ENCODE results near the gene CCDC107. TPM values are rescaled to one million over a fixed set of nuclear protein-coding genes. Genes with fewer than 3 reads are reported as not detected.
A peak's percentile ranks its signal among the peaks of the same experiment; 100 is the strongest.

CCDC107 gene
- total RNA-seq, 3 donors from 2014 or later (not counting 1 experiment from before 2014, with no cell fraction given), result 30.9 to 37.9 (median 36.8) TPM

DNA sequence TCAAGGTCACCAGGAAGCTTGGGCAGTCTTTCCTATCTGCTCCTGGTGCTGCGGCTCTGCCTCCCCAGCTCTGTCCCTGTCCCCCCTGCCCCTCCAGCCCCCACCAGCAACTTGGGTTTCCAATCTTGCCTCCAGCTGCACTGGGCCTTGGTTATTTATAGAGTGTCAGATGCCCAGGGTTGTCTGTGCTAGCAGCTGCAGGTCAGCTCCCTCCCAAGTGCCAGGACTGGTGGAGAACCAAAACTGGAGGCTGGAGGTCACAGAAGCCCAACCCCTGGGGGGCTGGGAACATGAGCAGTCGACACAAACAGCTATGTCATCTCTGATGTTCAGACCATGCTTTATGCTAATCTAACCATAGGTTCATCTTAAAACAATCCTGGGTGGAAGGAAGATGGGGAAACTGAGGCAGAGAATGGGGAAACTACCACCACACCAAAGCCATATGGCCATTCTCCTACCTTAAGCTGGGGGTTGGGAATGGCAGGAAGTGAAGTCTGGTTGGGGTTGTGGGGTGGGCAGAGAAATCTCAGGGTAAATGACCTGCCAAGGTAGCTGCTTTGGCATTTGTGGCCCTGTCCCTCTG, 30.0 kb downstream of the CCDC107 start:
- Mint-ChIP-seq H3K36me3 (no peaks in the 10 kb centered on the region), H3K27me3 (ENCODE audit: low read depth in 2 of 2) (no peaks in the 10 kb centered on the region), H3K4me3 (no peak overlapping the region), H3K9me3 (no peaks in the 10 kb centered on the region), H3K27ac (no peak overlapping the region), H3K4me1 (peaks cover 0 to 25% of the 10 kb centered on the region in 2 donors)
- no peak for DNase-seq
- Histone ChIP-seq H3K27me3 (ENCODE audit: control insufficient read depth, insufficient read depth, low read length) (no peaks in the 10 kb centered on the region), H3K36me3 (ENCODE audit: control insufficient read depth, insufficient read depth, low read length) (peaks cover 4% of the 10 kb centered on the region), H3K27ac (ENCODE audit: low read length) (no peak overlapping the region), H3K4me1 (ENCODE audit: control insufficient read depth, insufficient read depth, low read length) (peaks cover 17% of the 10 kb centered on the region), H3K9me3 (ENCODE audit: control insufficient read depth, insufficient read depth, low read length) (no peaks in the 10 kb centered on the region), H3K4me3 (ENCODE audit: low read length) (no peak overlapping the region)
- TF ChIP-seq, protein P1, sequence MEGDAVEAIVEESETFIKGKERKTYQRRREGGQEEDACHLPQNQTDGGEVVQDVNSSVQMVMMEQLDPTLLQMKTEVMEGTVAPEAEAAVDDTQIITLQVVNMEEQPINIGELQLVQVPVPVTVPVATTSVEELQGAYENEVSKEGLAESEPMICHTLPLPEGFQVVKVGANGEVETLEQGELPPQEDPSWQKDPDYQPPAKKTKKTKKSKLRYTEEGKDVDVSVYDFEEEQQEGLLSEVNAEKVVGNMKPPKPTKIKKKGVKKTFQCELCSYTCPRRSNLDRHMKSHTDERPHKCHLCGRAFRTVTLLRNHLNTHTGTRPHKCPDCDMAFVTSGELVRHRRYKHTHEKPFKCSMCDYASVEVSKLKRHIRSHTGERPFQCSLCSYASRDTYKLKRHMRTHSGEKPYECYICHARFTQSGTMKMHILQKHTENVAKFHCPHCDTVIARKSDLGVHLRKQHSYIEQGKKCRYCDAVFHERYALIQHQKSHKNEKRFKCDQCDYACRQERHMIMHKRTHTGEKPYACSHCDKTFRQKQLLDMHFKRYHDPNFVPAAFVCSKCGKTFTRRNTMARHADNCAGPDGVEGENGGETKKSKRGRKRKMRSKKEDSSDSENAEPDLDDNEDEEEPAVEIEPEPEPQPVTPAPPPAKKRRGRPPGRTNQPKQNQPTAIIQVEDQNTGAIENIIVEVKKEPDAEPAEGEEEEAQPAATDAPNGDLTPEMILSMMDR (IDR thresholded peaks at IDR 0.05), result no peak
- no peak for ATAC-seq
- 100% methylated on average over 2 of the region's 2 CpGs for WGBS (ENCODE audit: insufficient coverage)
- intact Hi-C loops (cut with micrococcal nuclease), result no loop called here

DNA sequence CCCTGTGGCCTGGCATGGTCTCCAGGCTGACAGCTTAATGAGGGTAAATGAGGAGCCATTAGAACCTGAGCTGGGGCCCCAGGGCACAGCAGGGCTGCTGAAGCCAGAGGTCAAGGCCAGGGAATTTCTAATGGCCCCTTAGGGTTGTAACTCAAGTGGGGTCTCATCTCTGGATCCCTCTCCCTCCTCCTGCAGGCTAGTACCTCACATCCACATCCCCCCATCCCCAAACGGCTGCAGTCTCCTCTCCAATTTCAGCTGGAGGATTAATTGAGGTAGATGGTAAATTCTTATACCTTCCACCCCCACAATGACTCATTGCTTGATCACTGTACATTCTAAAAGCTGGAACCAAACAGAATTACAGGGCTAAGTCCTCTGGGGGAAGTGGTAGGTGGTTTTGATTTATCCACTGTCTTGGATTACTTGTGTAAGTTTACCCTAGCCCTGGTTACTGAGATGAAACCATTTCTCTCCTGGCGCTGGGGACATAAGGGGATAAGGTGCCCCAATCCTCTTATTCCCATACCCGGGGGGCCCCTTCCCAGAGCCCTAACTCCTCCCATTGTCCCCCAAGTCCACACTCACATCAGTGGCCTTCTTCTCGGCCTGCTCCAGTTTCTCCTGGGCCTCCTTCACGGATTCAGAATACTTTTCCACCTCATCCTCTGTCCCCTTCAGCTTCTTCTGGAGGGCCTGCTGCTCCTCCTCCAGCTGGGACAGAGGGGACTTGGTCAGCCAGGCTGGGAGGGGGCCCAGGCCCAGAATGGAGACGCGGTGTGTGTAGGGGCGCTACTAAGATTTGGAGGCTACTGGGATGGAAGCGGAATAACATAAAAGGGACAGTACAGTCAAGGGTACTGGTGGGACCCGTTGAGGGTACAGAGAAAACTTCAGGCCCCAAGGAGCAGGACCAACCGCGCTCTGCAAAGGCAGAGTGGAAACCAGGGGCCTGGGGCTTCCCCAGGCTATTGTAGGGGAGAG, 30.8 kb downstream of the CCDC107 start:
- peaks cover 17% of the 10 kb centered on the region for H3K4me1 ChIP-seq (ENCODE audit: control insufficient read depth, insufficient read depth, low read length)
- H3K27ac ChIP-seq (ENCODE audit: low read length), result no peak overlapping the region
- Mint-ChIP-seq H3K27me3 (ENCODE audit: low read depth in 2 of 2) (no peaks in the 10 kb centered on the region), H3K4me3 (peak overlapping the region; percentile 81), H3K4me1 (peaks cover 0 to 25% of the 10 kb centered on the region in 2 donors), H3K27ac (peak overlapping the region in 1 of 2 donors; percentile 48), H3K36me3 (no peaks in the 10 kb centered on the region), H3K9me3 (no peaks in the 10 kb centered on the region)
- WGBS (ENCODE audit: insufficient coverage), result 94% methylated on average over 11 of the region's 12 CpGs
- no peaks in the 10 kb centered on the region for H3K9me3 ChIP-seq (ENCODE audit: control insufficient read depth, insufficient read depth, low read length)
- peaks cover 4% of the 10 kb centered on the region for H3K36me3 ChIP-seq (ENCODE audit: control insufficient read depth, insufficient read depth, low read length)
- DNase-seq, result no peak
- TF ChIP-seq, protein P1 (IDR thresholded peaks at IDR 0.05), result no peak
- no peaks in the 10 kb centered on the region for H3K27me3 ChIP-seq (ENCODE audit: control insufficient read depth, insufficient read depth, low read length)
- intact Hi-C loops (cut with micrococcal nuclease), result no loop called here
- ATAC-seq, result no peak
- H3K4me3 ChIP-seq (ENCODE audit: low read length), result no peak overlapping the region

DNA sequence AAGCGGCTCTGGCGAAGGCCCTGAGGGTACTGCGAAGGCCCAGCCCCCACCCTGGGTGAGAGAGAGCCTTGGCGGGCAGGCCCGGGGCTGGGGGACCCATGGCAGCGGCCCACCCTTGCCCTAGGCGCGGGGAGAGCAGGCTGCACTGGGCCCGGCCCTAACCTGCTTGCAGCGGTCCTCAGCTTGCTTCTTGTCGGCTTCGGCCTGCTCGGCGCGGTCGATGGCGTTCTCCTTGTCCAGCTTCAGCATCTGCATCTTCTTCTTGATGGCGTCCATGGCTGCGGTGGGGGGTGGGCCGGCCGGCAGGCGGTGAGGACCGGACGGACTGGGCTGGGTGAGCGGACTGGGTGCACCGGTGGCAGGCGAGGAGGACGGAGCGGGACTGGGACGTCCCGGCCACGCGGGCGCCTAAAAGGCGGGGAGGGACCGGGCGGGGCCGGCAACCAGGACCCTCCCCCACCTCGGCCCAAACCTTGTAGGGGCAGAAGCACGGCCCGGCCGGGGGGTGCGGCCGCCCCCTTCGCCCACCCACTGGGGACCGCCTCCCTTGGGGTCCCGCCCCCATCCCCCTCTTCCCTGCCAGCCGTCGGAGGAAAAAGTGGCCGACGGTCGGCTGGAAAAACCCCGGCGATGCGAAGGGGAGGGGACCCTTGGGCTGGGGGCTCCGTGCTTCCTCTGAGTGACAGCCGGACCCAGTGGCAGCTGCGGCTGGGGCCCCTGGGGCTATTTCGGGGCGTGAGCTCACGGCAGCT, 31.6 kb downstream of the CCDC107 start, which contains the start of gene TPM2:
TPM2 (minus strand) TSS at position 384 of the 752 bp plus-strand sequence; CDS start at position 276, 108 bp downstream.
- peaks cover 0 to 25% of the 10 kb centered on the region in 2 donors for H3K4me1 Mint-ChIP-seq
- H3K27me3 ChIP-seq (ENCODE audit: control insufficient read depth, insufficient read depth, low read length), result no peaks in the 10 kb centered on the region
- intact Hi-C loops (cut with micrococcal nuclease), result no loop called here
- H3K36me3 Mint-ChIP-seq, result no peaks in the 10 kb centered on the region
- H3K4me3 Mint-ChIP-seq, result peak within 1 kb of the TSS; percentile 90
- WGBS (ENCODE audit: insufficient coverage), result 49% methylated on average over 61 of the region's 61 CpGs
- TF ChIP-seq, protein P1 (IDR thresholded peaks at IDR 0.05), result no peak
- H3K36me3 ChIP-seq (ENCODE audit: control insufficient read depth, insufficient read depth, low read length), result peaks cover 4% of the 10 kb centered on the region
- peak within 1 kb of the TSS; percentile 78 for H3K4me3 ChIP-seq (ENCODE audit: low read length)
- H3K9me3 ChIP-seq (ENCODE audit: control insufficient read depth, insufficient read depth, low read length), result no peaks in the 10 kb centered on the region
- DNase-seq, result no peak
- no peaks in the 10 kb centered on the region for H3K9me3 Mint-ChIP-seq
- H3K27ac ChIP-seq (ENCODE audit: low read length), result peak within 1 kb of the TSS; percentile 47
- no peak for ATAC-seq
- no peaks in the 10 kb centered on the region for H3K27me3 Mint-ChIP-seq (ENCODE audit: low read depth in 2 of 2)
- peak within 1 kb of the TSS in 1 of 2 donors; percentile 84 for H3K27ac Mint-ChIP-seq
- peaks cover 17% of the 10 kb centered on the region for H3K4me1 ChIP-seq (ENCODE audit: control insufficient read depth, insufficient read depth, low read length)
